NOMO-1 (cell line): ENCODE measurements around the gene PPP2R5D.

Experiments used
- DNase-seq, 2 experiments: peaks; one replicate each; lab custom pipeline; 2025; ENCODE audit not compliant: unreplicated experiment in 2 of 2; lab: John Stamatoyannopoulos, UW

The PPP2R5D gene

DNA sequence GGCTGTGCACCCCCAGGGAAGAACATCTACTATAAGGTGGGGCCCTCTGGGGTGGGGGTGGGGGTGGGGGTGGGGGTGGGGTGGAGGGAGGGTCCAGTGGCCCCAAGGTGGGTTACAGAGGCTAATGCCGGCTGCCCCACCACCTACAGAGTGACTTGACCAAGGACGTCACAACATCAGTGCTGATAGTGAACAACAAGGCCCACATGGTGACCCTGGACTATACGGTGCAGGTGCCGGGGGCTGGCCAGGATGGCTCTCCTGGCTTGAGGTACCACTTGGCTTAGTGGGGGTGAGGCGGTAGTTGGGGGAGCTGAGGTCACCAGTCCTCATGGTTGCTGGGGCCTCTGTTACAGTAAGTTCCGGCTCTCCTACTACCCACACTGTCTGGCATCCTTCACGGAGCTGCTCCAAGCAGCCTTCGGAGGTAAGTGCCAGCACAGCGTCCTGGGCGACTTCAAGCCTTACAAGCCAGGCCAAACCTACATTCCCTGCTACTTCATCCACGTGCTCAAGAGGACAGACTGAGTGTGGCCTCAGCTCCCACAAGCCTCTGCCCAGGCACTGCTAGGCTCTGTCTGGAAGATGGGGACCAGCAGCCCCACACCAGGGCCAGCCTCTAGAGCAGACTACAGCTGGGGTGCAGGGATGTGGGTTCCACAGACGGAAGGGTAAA lies 21.1 kb upstream of the PPP2R5D start:
- DNase-seq: no peak

DNA sequence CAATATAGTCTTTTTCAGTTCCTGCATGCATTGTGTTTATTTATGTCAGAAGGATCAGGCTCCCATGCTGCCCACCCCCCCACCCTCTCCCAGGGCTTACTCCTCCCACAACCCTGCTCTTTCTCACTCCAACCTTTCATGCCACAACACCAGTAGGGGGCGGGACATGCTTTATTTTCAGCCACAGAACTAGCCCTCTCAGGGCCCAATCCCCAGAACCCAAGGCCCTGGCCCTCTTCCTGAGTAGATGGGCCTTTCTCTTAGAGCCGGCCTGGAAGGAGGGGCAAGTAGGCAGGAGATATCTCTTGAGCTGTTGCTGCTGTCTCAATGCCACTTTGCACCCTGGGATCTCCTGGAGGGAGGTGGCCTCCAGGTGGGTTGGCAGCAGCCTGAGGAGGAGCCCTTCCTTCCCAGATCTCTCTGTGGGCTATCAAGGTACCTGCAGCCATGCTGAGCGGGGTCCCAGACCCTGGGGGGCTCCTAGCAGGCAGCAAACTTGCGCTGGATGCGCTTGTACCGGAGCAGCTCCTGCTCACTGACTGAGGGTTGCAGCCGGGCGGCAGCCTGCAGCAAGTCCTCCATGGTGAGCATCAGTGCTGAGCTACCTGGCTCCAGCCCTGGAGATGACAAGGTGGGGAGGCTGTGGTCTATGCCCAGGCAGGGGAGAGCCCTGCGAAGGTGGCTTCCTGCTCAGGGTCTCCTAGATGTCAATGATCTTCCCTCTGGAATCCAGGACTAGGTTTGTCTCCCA lies 20.3 kb upstream of the PPP2R5D start:
- peak in 1 of 2 experiments; percentile 5 for DNase-seq

DNA sequence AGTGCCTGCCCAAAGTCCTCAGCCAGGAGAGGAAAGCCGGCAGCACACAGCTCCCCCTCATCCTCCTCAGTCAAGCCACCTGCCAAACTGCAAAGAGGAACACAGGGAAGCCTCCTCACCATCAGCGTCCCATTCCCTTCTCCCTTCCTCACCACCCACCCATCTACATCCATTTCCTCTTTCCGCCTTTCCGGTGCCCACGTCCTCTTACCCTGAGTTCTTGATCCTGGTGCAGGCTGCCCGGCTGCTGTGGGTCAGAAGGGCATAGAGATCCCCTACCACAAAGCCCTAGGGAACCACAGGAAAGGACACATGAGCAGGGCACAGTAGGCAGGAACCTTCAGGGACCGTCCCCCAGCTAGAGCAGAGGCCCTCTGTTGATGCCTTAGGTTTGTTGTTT lies 17.8 kb upstream of the PPP2R5D start:
- no peak for DNase-seq

DNA sequence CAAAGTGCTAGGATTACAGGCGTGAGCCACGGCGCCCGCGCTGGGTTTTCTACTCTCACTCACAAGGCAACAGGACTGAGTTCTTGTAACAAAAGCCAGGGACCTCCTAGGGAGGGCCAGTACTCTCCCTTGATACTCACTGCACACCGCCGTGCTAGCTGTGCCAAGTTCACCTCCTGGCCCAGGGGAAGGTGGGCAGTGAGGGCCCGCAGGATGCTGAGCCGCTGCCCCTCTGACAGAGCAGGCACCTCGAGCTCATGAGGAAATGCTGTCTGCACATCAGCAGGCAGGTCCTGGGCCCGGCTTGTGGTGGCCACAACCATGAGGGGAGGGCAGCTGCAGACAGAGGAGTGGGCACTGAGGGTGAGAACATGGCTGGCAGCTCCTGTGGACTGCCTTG lies 17.1 kb upstream of the PPP2R5D start:
- DNase-seq: no peak

DNA sequence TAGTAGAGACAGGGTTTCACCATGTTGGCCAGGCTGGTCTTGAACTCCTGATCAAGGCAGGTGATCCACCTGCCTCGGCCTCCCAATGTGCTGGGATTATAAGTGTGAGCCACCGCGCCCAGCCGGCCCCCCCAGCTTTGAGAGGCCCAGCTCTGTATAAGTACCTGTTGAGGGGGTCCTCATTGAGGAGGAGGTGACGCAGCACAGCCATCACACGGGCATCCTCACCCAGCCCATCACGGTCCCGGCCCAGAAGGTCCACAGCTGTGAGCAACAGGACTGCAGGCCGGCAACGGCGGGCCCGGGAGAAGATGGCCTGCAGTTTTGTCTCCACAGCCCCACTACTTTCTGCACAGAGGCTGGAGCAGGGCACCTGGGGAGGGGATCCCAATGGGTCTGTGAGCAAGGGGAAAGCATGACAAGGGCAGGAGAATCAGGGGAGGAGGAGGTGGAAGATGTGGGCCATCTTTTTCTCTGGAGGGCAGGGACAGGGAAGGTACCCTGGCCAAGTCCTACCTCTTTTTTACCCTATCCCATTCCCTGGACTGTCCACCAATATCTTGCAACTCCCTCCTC lies 16.2 kb upstream of the PPP2R5D start:
- DNase-seq: no peak

DNA sequence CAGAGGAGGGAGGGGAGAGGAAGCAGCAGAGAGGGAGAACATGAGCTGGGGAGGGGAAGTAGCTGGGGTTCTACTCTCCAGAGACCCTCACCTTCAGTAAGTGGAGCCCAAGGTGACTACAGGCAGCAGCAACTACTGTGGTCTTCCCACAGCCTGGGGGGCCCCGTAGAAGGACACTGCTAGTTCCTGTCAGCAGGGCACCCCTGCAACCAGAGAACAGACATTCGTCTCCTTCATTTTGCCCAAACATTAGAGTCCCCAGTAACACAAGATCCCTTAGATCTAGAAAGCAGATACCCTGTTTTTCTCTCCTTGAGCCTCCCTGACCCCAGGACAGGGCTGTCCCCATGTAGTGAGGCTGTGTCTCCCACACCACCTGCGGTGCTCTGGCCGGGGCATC lies 15.6 kb upstream of the PPP2R5D start:
- DNase-seq: no peak

DNA sequence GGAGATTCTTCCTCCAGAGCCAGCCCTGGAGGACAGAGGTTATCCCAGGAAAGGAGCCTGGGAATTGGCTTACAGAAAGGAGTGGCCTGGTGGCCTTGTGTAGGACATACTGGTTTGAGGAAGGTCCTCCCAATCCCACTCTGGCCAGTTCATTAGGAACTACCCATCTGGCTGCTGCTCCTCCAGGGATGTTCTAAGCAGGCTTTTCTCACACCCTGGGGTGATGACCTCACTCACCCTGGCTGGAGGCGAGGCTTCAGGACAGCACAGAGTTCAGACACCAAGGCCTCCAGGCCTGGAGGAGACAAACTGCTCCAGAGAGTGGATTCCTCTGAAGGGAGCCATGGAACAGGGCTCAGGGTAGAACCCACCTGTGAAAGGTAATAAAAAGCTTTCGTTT lies 14.9 kb upstream of the PPP2R5D start:
- no peak for DNase-seq

DNA sequence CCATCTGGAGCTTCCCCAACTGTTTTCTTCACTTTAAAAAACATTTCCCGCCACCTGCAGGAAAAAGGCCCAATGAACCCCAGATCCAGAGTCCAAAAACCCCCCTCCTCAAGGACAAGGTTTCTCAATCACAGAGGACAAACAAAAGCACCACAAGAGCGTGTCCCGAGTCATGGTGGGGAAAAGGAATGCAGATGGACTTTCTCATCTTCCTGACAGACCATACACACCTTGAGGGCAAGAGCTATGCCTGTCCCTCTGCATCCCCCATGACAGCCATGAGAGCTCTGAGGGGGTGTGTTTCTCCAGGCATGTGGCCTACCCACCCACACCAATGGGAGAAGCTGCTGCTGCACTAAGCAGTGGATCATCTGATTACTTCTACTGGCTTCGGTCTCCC lies 14.4 kb upstream of the PPP2R5D start:
- no peak for DNase-seq

DNA sequence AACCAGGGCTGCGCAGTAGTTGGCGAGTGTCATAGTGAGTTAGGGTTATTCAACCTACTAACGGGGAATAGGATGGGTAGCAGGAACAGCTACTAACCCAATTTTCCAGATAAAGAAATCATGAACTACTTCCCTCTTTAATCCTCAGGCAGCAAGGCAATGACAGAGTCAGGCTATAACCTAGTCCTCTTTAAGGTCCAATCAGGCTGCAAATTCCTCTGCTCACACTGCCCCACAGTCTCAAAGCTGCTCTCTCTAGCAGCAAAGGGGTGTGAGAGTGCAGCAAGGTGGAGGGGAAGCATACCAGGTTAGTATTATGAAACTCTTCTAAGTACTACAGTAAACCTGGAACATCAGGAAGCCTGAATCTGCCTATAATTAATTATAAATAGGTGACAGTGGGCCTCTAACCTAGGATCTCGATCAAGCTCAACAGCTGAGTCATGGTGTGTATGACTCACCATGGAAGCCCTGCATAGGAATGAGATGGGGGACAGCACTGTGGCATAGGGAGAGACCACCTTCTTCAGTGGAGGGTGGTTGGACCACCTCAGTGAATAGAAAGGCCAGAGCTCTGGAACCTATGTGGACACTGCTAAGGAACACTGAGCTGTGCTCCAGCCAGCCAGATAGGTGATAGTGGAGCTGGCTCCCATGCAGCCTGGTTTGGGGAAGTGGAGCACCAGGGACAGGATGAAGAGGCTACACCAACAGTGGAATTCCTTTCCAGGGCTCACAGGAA lies 13.3 kb upstream of the PPP2R5D start:
- no peak for DNase-seq

DNA sequence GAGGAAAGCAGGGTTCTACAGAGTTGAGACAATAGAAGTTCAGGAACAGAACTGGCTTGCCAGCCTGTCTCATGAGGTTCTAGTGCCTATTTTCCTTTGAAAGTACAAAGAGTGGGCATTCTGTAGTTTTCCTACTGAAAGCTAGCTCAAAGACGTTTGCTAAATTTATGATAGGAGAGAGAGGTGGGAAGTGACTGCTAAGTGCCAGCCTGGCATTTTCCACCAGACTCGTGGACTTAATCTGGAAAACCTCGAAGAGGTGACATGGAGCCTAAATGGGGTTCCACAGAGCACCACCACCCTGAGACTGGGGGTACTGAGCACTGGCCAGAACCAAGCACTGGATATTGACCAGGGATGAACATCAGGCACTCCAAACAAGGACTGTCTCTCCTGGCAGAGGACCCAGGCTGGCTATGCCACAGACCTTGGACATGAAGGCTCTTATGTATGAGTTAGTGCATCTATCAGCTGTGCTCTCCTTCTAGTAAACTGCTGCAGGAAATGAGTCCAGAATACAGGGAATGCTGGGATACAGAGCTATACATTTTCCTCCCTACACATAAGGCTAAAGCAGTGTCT lies 12.5 kb upstream of the PPP2R5D start:
- no peak for DNase-seq

DNA sequence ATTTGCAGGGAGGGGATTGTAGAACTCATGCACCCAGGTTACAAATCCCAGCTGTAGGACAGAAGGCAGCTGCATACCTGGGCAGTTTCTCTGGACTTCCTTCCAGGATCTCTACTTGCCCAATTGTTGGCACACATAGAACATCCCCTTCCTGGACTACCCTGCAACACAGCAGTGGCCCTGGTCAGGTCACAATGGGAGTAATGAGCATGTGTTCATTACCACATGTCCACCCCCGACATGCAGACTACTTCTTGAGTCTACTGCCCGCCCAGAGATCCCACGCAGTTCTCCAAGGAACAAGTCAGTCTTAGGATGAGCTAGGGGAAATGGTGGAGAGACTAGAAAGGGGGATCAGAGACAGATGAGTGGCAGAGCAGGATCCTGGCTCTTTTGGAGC lies 10.4 kb upstream of the PPP2R5D start:
- DNase-seq: no peak

DNA sequence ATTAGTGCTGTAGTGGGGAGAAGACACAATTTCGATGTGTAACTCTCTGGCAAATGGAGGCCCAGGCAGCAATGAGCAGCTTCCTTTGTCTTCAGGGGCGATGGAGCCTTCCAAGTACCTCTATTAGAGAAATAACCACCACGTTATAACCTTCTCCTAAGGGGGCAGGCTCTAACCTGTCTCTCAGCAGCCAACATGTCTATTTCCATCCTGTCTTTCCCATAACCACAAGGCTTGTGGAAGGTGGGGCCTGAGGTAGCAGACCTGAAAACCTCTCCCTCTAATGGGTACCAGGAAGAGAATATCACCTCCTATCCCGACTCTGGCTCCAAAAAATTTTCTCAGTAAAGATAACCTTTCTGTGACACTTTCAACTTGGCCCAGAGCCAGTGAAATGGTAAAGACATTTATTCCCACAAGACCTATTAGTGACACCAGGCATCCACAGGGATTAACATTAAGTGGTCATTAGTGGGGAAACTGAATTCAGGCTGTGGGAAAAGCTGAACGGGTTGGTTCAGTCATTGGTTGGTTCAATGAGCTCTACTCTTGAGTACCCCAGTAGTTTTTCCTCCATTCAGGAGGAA lies 9.4 kb upstream of the PPP2R5D start:
- DNase-seq: no peak

DNA sequence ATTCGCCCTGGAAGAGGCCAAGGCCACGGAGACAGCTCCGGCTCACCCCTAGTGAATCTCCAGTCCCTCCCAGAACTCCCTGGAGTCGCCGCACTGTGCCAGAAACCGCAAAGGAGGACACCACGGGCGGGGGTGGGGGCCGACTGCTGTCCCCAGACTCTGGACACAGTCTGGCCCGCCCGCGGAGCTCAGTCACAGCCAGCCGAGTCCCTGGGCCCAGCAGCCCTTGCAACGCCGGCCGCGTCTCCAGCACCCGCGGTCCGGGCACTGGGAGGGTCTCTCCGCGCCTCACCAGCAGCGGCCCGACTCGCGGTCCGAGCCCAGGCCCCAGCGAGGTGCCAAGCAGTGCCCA lies 5.9 kb upstream of the PPP2R5D start:
- no peak for DNase-seq

DNA sequence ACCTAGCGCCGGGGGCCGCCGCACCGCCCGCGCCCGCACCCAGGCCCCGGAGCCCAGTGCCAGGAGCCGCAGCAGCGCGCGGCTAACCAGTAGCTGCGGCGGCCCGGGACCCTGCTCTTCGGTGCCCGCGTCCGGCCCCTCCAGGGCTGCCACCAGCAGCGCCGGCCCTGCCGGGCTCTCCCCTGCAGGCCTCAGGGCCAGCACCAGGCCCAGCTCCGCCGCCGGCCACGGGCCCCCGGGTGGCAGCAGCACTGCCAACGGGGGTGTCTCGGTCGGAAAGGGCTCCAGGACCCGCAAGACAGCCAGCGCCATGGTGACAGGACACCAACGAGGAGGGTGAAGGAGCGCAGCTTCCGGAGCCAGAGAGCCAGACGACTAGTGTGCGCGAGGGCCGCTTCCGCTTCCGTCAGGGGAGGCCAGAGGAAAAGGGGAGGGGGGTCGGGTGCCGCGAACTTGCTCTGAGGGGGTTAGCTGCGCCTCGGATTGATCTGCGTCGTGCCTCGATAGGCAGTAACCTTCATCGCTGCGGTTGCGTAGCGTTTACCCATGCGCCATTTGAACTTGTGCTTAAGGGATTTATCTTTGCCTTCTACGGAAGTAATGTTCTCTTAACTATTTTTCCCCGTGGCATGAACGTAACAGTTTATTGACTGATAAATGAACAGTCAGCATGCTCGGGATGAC lies 5.4 kb upstream of the PPP2R5D start, which contains the start of gene PEX6:
TSS of gene PEX6 (minus strand) at position 343 of the 684 bp plus-strand sequence. CDS start at position 312, 31 bp downstream.
- DNase-seq: peak; percentile 95 to 96

DNA sequence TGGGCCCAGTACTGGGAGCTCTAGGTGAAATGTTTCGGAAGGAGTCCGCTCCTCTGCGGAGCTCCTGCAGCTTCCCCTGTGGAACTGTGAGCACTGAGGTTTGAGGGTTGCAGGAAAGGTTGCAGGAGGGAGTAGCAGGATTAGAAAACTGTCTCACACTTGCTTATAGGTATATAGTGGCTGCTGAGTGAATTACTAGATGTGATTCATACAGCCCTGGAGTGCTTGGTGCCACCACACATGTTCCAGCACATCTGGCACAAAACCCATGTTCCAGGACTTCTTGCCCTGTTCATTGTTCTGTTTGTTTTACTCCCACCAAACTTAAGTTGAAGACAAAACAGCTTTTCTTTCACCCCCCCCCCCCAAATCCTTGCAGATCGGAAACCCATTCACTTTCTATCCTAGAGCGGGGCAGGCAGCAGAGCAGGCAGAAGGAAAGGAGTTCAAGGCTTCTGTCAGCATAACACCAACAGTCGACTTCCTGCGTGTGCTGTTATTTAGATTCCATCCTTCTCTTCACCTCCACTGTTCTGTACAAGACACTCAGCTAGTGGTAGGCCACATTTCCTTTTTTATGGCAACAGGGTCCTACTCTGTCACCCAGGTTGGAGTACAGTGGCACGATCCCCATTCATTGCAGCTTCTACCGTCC lies 4.7 kb upstream of the PPP2R5D start:
- DNase-seq: peak in 1 of 2 experiments; percentile 28

DNA sequence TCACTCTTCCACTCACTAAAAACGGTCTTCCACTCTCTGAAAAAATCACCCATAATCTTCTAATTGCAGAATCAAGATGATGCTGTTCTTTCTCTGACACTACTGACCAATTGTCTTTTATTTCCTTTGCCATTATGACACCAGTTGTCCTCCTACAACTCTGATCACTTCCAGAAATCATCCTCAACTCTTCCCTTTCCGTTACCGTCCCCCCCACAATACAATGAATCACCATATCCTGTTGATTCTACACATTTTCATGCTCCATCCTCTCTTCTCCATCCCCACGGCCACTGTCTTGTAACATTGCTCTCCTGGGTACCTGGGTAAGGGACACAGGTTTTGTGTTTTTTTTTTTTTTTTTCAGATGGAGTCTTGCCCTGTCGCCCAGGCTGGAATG lies 2.5 kb upstream of the PPP2R5D start:
- no peak for DNase-seq

DNA sequence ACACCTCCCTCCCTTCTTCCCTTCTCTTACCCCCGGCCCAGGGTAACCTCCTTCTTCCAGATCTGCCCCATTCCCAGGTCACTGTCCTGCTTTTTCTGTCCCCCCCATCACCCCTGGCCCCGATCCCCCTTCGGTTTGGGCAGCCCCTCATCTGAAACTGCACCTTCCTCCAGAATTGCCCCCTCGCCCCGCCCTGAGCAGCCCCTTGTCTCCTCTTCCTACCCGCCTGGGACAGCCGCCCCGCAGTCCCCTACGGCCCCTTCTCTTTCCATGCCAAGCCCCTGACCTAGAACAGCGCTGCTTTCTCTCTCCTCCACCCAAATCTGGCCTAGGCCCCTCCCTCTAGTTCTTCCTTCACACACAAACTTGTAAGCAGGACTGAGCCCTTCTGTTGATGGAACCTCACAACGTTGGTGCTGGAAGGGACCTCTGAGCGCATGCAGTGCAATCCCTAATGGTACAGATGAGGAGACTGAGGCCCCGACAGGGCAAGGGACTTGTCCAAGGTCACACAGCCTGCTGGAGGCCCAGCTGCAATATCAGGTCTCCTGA lies 630 bp downstream of the PPP2R5D start:
- peak in 1 of 2 experiments; percentile 13 for DNase-seq

DNA sequence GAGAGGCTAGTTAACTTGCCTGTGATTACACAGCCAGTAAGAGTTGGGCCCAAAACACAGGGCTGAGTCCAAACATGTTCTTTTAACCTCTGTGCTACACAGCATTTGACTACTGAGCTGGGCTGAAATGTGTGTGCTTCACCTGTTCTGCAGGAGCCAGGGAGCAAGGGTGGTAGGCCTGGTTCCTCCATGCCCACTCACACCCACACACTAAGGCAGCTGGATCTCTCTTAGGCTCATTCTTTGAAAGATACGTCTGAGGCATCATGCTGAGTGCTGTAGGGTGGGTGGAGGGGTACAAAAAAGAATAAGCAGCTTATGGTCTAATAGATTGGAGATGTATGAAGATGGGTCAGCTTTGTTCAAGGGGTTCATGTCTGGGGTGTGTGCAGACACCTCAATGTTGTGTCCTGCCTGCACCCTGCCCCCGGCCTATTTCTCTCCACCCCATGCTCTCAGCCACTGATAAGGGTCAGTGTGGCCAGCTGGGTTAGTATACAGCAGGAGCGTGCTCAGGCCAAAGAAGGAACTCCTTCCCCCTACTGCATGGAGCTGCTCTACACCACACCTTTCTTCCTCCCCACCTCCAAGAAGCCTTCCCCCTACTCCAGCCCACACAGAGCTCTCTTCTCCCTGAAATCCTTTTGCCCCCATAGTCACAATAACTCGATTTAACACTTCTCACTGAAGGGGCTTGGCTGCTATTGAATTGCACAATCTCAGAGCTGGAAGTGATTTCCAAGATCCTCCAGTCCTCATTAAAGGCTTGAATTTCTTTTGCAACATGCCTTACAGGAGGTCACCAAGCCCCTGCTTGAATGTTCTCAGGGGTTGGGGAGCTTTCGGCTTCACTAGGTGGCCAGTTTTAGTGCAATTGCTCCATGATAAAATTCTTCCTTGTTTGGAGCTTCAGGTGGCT lies 3.4 kb downstream of the PPP2R5D start:
- no peak for DNase-seq
